ENCODE data around the gene TAC1.
A peak's percentile ranks its signal among the peaks of the same experiment; 100 is the strongest.

The TAC1 gene

DNA sequence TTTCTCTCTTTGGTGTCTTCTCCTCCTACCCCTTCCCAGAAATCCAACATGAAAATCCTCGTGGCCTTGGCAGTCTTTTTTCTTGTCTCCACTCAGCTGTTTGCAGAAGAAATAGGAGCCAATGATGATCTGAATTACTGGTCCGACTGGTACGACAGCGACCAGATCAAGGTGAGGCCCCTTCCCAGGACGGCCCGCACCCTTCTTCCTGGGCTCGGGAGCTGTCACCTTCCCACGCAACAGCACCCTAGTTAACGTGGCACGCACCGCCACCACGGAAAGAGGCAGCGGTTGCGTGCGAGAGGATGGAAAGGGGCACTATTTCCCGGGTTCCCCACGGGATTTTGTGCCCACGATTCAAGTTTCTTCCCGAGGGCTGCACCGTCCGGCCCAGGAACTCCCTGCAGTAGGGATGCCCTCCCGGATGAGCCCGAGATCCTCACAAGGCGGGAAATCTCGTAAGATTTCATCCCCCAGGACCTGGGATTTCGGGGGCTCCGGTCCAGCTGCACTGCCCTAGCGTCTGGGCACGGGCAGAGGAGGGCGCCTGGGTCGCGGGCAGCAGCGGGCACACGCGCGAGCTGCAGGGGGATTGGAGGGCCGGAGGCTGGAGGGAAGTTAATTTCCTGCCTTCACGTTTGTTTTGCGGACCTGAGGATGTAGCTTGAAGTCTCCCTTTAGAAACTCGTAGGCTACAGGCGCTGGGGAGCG, 834 bp downstream of the TAC1 start:
- no peak for DNase-seq (ENCODE audit: low spot score)
- TF ChIP-seq, protein P1, sequence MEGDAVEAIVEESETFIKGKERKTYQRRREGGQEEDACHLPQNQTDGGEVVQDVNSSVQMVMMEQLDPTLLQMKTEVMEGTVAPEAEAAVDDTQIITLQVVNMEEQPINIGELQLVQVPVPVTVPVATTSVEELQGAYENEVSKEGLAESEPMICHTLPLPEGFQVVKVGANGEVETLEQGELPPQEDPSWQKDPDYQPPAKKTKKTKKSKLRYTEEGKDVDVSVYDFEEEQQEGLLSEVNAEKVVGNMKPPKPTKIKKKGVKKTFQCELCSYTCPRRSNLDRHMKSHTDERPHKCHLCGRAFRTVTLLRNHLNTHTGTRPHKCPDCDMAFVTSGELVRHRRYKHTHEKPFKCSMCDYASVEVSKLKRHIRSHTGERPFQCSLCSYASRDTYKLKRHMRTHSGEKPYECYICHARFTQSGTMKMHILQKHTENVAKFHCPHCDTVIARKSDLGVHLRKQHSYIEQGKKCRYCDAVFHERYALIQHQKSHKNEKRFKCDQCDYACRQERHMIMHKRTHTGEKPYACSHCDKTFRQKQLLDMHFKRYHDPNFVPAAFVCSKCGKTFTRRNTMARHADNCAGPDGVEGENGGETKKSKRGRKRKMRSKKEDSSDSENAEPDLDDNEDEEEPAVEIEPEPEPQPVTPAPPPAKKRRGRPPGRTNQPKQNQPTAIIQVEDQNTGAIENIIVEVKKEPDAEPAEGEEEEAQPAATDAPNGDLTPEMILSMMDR (IDR thresholded peaks at IDR 0.05): no peak

DNA sequence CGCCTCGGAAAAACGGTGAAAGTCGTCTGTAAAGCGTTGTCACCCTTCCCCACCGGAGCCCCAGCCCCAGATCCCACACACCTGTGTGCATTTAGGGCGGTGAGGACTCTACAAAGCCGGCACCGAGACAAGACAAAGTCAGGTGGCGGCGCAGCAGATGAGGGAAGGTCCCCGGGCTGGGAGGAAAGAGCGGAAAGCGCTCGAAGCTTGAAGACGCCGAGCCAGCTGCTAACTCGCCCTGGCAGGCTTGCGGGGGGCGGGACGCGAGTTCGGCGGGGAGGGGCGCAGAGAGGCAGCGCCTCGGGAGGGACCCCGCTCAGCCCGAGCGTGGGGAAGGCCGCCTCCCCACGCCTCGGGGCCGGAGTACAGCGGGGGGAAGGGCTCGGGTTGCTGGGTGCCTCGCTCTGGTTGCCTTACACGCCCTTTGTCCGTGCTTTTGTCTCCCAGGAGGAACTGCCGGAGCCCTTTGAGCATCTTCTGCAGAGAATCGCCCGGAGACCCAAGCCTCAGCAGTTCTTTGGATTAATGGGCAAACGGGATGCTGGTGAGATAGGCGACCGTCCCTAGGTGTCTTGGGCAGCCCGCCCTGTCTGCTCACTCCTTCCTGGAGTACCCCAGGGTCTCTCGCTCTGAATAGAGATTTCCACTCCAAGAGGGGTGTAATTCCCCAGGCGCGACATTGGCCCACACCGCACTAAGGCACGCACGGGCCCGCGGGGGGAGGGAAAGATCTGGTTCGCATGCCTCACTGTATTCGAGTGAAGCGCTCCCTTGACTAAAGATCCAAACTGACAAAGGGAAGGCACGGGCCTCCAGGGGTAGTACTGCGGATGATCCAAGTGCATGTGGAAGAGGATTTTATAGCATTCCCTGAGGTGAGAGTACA, 1.6 kb downstream of the TAC1 start:
- DNase-seq (ENCODE audit: low spot score): no peak
- no peak overlapping the region for H3K27ac ChIP-seq
- peak overlapping the region; percentile 56 for H3K4me3 ChIP-seq
- TF ChIP-seq, protein P1 (IDR thresholded peaks at IDR 0.05): no peak

More for the DNA sequence above, 834 bp downstream of the TAC1 start:
- Histone ChIP-seq H3K4me3 (peak overlapping the region; percentile 56), H3K27ac (no peak overlapping the region)

DNA sequence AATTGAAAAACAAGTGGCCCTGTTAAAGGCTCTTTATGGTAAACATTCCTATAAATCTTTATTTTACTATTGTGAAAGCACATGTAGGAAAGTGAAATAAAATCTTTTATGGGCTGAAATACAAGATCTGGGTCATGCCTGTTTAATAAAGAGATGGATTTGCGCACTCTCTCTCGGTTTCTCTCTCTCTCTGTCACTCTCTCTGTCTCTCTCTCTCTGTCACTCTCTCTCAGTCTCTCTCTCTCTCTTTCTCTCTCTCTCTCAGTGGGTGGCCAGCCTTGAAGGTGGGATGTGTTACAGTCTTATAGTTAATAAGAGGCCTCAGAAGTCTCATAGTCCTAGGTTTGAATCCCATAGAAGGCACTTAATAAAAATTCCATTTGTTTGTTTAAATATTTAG, 2.4 kb downstream of the TAC1 start:
- Histone ChIP-seq H3K27ac (no peak overlapping the region), H3K4me3 (no peak overlapping the region)
- TF ChIP-seq, protein P1 (IDR thresholded peaks at IDR 0.05): no peak
- no peak for DNase-seq (ENCODE audit: low spot score)

DNA sequence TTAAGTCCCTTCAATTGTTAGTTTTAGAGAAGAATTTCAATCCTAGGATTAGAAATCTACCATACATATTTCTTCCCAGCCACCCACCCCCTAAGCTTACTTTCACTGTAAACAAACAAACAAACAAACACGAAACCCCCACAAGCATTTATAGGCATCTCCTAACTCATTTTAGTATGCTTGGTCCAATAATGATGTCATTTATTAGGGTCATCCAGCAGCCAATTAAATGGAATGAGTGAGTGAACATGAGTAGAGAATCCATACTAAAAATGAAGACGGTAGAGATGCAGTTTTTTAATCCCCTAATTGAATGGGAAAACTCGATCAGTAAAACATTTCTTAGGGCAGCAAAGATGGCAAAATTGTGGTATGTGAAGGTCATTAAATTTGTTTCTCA, 3.2 kb downstream of the TAC1 start:
- Histone ChIP-seq H3K4me3 (no peak overlapping the region), H3K27ac (no peak overlapping the region)
- no peak for DNase-seq (ENCODE audit: low spot score)
- TF ChIP-seq, protein P1 (IDR thresholded peaks at IDR 0.05): no peak

DNA sequence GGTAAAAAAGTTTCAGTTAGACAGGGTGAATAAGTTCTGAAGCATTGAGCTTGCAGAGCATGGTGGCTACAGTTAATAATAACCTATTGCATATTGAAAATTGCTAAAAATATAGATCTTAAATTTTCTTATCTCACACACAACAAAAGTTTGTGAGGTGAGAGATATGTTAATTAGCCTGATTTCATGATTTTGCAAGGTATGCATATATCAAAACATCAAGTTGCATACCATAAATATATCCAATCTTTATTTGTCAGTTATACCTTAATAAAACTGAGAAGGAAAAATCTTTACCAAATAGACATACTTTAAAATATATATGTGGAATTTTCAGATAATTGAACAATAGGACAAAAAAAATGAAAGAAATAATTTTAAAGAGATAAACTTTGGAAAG, 16.6 kb downstream of the TAC1 start:
- Histone ChIP-seq H3K27ac (no peak overlapping the region), H3K4me3 (no peak overlapping the region)
- TF ChIP-seq, protein P1 (IDR thresholded peaks at IDR 0.05): no peak
- no peak for DNase-seq (ENCODE audit: low spot score)

DNA sequence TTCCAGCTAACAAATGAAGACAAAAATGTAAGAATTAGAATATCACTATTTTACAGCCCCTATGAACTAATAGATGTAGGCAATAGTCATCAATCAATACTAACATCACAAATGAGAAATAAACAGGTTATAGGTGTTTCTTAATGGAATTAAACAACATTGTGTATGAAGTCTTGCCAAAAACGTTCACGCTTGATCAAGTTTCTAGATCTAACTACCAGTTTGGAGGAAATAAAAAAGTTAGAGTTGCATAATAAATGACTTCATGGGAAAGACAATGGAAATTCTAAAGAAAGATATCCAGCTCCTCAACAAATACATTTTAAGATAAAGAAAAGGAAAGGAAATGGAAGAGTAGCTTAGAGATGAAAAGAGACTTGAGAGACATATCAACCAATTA, 19.7 kb downstream of the TAC1 start:
- TF ChIP-seq, protein P1 (IDR thresholded peaks at IDR 0.05): no peak
- no peak for DNase-seq (ENCODE audit: low spot score)
- H3K27ac ChIP-seq: no peak overlapping the region
- no peak overlapping the region for H3K4me3 ChIP-seq

Data from coronary artery (tissue), 2 donors.